KMS-11 (cell line): ENCODE results near the gene GRIP2.

Experiments used
- H2AFZ ChIP-seq: fragments of 200-600 bp; sonication (generic); 2 replicates; pipeline ENCODE4 v1.6.1; 2016; ENCODE audit warnings: antibody characterized with exemption, mixed run types, low read depth
- H3K27ac ChIP-seq: fragments of 200-600 bp; sonication (generic); 2 replicates; pipeline ENCODE4 v1.6.1; 2016; ENCODE audit warnings: mild to moderate bottlenecking, mixed run types
- H3K27me3 ChIP-seq: fragments of 200-600 bp; sonication (generic); 2 replicates; pipeline ENCODE4 v1.6.1; 2017; ENCODE audit warnings: mild to moderate bottlenecking, low read depth, mixed run types, moderate library complexity; ENCODE audit not compliant: insufficient read depth
- H3K36me3 ChIP-seq: fragments of 200-600 bp; sonication (generic); 2 replicates; pipeline ENCODE4 v1.6.1; 2017; ENCODE audit warnings: mild to moderate bottlenecking, mixed run types; ENCODE audit not compliant: insufficient read depth
- H3K4me1 ChIP-seq: fragments of 200-600 bp; sonication (generic); 2 replicates; pipeline ENCODE4 v1.6.1; 2016; ENCODE audit warnings: mild to moderate bottlenecking, low read depth, mixed run types; ENCODE audit not compliant: poor library complexity, severe bottlenecking
- H3K4me2 ChIP-seq: fragments of 200-600 bp; sonication (generic); 2 replicates; pipeline ENCODE4 v1.7.0; 2016; ENCODE audit warnings: mild to moderate bottlenecking, mixed run types
- H3K4me3 ChIP-seq: fragments of 200-600 bp; sonication (generic); IDR thresholded peaks from 2 replicates; pipeline ENCODE4 v1.6.1; 2017; ENCODE audit warnings: low read depth, low read length, mixed read lengths; ENCODE audit not compliant: insufficient read depth
- H3K79me2 ChIP-seq: fragments of 200-600 bp; sonication (generic); 2 replicates; pipeline ENCODE4 v1.6.1; 2016; ENCODE audit warnings: low read depth, mixed run types; ENCODE audit not compliant: insufficient read depth
- H3K9ac ChIP-seq: fragments of 200-600 bp; sonication (generic); 2 replicates; pipeline ENCODE4 v1.6.1; 2016; ENCODE audit warnings: mild to moderate bottlenecking, mixed run types
- H4K20me1 ChIP-seq: fragments of 200-600 bp; sonication (generic); 2 replicates; pipeline ENCODE4 v1.6.1; 2016; ENCODE audit warnings: mild to moderate bottlenecking, mixed run types; ENCODE audit not compliant: insufficient read depth
- TF ChIP-seq, protein P1 (sequence below): fragments of 200-600 bp; sonication (generic); conservative IDR thresholded peaks from 2 replicates; pipeline ENCODE4 v1.6.1; 2017; ENCODE audit warnings: low read depth, mild to moderate bottlenecking, antibody characterized with exemption, low read length, moderate library complexity, mixed read lengths

GRIP2 gene

DNA sequence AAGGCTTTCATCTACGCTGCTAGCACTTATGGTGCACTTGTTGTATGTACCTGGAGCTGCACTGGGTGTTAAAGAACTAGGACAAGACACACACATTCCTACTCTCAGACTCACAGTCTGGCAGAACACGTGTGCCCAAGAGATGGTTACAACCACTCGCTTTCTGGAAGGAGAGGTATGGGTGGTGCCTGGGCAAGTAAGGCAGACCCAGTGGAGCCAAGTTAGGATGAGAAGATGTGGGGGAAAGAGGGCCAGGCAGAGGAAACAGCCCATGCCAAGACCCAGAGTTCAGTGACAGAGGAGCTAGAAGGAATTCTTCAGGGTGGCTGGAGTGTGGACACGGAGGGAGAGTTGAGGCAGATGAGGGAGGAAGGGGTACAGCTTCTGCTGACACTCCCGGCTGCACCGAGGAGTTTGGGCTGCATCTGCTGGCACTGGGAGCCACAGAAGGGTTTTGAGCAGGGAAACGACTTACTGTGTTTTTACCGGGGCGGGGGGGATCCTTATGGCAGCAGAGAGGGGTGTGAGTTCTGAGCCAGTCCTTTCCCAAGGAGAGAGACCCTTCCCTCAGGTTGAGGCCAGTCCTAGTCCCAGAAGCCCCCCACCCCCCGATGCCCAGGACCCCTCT, 59.0 kb downstream of the GRIP2 start:
- H3K27me3 ChIP-seq, result no peaks in the 10 kb centered on the region
- H3K79me2 ChIP-seq, result no peaks in the 10 kb centered on the region
- H3K4me3 ChIP-seq, result no peak overlapping the region
- no peak overlapping the region for H3K4me2 ChIP-seq
- H3K36me3 ChIP-seq, result no peaks in the 10 kb centered on the region
- H3K9ac ChIP-seq, result no peak overlapping the region
- TF ChIP-seq, protein P1, sequence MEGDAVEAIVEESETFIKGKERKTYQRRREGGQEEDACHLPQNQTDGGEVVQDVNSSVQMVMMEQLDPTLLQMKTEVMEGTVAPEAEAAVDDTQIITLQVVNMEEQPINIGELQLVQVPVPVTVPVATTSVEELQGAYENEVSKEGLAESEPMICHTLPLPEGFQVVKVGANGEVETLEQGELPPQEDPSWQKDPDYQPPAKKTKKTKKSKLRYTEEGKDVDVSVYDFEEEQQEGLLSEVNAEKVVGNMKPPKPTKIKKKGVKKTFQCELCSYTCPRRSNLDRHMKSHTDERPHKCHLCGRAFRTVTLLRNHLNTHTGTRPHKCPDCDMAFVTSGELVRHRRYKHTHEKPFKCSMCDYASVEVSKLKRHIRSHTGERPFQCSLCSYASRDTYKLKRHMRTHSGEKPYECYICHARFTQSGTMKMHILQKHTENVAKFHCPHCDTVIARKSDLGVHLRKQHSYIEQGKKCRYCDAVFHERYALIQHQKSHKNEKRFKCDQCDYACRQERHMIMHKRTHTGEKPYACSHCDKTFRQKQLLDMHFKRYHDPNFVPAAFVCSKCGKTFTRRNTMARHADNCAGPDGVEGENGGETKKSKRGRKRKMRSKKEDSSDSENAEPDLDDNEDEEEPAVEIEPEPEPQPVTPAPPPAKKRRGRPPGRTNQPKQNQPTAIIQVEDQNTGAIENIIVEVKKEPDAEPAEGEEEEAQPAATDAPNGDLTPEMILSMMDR, result no peak
- H2AFZ ChIP-seq, result no peak overlapping the region
- H3K4me1 ChIP-seq, result peaks cover 18% of the 10 kb centered on the region
- no peak overlapping the region for H3K27ac ChIP-seq
- H4K20me1 ChIP-seq, result no peaks in the 10 kb centered on the region

DNA sequence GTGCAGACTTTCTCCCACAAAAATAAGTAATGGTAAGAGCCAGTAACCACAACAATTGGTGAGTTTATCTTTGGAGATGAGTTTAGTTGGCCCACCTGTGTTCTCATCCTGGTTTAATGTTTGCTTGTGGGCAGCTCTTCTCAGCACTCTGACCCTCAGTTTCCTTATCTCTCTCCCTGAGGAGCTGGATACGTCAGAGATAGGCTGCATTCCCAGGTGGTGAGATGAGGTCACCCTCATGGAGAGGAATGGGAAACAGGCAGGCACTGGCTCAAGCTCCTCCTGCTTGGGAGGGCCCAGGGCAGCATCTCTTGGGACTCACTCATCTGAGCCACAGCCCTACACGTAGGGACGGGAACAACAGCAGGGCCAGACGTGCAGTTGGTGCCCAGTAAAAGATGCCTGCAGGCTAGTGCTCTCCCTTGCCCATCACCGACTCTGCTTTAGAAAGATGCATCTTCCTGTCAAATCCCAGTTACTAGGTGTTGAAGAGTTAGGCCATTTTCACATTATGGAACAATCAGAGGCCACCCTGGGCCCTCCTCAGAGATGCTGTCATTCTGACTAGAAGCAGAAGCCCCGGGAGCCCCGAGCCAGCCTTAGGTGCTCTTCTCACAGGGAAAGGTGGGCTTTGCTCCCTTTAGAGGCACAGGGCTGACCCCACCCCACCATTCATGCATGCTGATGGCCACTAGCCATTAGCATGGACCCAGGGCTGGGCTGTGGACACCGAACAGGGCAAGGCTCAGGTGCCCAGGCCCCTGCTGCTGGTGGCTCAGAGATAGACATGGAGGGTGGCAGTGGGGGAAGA, 59.7 kb downstream of the GRIP2 start:
- Histone ChIP-seq H3K27me3 (no peaks in the 10 kb centered on the region), H3K9ac (no peak overlapping the region), H3K79me2 (no peaks in the 10 kb centered on the region), H3K4me3 (no peak overlapping the region), H3K36me3 (no peaks in the 10 kb centered on the region), H4K20me1 (no peaks in the 10 kb centered on the region), H3K27ac (no peak overlapping the region), H3K4me2 (no peak overlapping the region), H3K4me1 (peaks cover 11% of the 10 kb centered on the region), H2AFZ (no peak overlapping the region)
- TF ChIP-seq, protein P1, result no peak

DNA sequence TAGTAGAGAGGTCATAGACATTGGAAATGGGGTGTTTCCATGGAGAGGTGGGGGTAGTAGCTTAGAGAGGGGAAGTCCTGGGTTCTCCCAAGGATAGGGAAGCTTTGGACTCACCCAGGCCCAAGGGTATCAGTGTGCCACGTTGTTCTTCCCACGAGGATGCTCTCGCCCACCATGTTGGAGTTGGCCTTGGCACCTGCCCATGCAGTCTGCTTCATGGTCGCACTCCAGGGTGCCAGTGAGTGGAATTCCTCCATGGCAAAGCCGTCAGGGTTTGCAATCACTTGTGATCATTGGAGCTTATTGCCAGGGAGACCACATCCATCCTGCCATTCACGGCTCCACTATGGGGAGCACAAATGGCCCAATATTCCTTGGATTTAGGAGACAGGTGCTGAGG, 60.6 kb downstream of the GRIP2 start:
- no peaks in the 10 kb centered on the region for H3K36me3 ChIP-seq
- H2AFZ ChIP-seq, result no peak overlapping the region
- peaks cover 3% of the 10 kb centered on the region for H3K4me1 ChIP-seq
- H3K9ac ChIP-seq, result no peak overlapping the region
- H3K79me2 ChIP-seq, result no peaks in the 10 kb centered on the region
- H3K4me2 ChIP-seq, result no peak overlapping the region
- no peak overlapping the region for H3K27ac ChIP-seq
- TF ChIP-seq, protein P1, result no peak
- H3K27me3 ChIP-seq, result no peaks in the 10 kb centered on the region
- no peaks in the 10 kb centered on the region for H4K20me1 ChIP-seq
- H3K4me3 ChIP-seq, result no peak overlapping the region

DNA sequence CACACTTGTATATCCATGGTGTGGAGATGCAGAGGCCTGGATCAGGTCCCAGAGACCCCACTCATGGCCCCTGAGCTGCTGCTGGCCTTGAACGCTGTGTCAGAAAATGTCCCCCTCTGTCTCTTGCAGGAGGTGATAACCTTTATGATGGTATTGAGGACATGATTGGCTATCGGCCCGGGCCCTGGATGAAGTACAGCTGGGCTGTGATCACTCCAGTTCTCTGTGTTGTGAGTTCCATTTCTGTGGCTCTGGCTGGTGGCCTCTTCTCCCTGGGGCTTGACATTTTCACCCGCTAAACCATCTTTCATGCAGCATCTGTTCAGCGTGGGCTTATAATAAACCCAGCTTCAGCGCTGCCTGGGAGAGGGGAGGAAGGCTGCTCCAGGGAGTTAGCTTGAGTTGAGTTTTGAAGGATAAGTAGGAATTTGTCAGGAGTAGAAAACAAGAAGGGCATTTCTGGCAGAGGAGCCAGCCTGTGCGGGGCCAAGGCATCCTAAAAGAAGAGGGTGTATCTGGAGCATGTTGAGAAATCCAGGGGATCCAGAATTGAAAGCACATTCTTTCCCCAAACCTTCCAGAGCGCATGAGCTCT, 61.1 kb downstream of the GRIP2 start:
- TF ChIP-seq, protein P1, result no peak
- H3K4me1 ChIP-seq, result no peaks in the 10 kb centered on the region
- no peaks in the 10 kb centered on the region for H3K27me3 ChIP-seq
- H3K4me3 ChIP-seq, result no peak overlapping the region
- H3K4me2 ChIP-seq, result no peak overlapping the region
- no peak overlapping the region for H3K27ac ChIP-seq
- no peaks in the 10 kb centered on the region for H3K36me3 ChIP-seq
- H2AFZ ChIP-seq, result no peak overlapping the region
- H3K79me2 ChIP-seq, result no peaks in the 10 kb centered on the region
- no peaks in the 10 kb centered on the region for H4K20me1 ChIP-seq
- no peak overlapping the region for H3K9ac ChIP-seq
